HG02642 (cell line): ENCODE data around the gene BPTF.
A peak's percentile ranks its signal among the peaks of the same experiment; 100 is the strongest.
"Not testable (repeated sequence)": the region's sequence is repeated elsewhere in the genome, so short reads cannot be mapped to it uniquely, and the experiment has no call there.

ENCODE experiments used
- ATAC-seq: cut with Tn5 transposase; IDR thresholded peaks from one replicate; pipeline ENCODE4 v1.9.1; 2021; ENCODE audit warnings: mild to moderate bottlenecking; ENCODE audit not compliant: unreplicated experiment, poor library complexity

BPTF gene

DNA sequence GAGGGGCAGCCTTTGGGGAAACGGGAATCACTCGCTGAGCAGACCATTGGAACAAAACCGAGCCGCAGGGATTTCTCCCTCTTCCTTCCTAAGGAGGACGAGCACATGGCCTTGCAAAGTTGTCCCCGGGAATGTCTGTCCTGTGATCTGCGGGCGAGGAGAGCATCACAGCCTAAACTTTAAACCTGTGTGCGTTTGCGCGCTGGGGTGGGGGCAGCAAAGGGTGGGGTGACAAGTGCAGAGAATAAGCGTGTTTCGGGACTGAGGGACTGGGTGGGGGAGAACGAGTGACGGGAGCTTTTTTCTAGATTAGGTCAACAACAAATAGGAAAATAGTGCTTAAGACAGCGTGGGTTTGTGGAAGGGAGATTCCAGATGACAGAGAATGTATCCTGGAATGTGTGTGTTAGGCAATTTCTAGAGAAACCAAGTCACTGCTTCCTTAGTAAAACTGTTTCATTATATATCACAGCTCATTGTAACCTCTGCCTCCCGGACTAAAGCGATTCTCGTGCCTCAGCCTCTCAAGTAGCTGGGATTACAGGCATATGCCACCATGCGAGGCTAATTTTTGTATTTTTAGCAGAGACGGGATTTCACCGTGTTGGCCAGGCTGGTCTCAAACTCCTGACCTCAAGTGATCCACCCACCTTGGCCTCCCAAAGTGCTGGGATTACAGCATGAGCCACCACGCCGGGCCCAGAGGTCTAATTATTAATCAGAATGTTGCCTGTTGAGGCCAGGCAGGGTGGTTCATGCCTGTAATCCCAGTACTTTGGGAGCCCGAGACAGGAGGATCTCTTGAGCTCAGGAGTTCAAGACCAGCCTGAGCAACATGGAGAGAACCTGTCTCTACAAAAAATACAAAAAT lies 171.2 kb downstream of the BPTF start, which contains the start of gene C17orf58:
Gene C17orf58 (minus strand): TSS at position 169 of the 871 bp plus-strand sequence. CDS start 271 bp downstream, outside the sequence.
- ATAC-seq, result not testable (repeated sequence)

DNA sequence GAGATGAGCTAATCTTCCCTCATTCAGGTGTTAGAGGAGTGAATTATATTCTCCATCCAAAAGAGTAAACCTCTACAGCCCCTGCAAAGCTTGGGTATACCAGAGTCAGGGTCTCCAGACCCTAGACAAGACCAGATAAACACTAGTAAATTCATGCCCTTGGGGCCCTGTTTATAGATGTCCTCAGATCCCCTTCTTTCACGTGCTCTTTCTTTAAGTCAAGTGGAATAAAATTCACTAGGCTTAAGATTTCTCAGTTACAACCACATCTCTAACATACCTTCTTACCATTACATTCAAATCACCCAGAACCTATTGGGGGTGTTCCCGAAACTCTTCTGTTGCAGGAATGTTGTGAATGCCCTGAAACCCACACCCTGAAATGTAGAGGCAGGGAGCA lies 173.2 kb downstream of the BPTF start:
- ATAC-seq, result no peak

DNA sequence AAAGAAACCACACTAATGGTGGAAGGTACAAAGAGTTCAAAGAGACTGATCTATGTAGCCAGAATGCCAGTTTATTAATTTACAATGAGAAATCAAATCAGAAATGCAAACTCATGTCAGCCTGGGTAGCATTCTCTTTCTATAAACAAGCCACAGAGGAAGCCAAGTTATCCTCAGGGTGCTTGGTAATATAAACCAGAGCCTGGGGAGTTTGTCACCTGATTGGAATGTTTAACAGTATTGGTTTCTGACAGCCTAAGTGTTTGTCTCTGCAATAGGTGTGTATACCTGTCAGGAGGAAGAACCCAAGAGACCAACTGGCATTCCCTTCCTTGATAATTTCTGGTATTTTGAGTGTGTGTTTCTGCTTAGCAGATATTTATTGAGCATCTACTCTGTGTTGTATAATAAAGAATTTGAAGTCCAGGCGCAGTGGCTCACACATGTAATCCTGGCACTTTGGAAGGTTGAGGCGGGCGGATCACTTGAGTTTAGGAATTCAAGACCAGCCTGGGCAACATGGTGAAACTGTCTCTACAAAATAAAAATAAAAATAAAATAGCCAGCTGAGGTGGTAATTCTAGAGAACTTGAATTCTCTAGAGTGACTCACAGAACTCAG lies 174.1 kb downstream of the BPTF start:
- ATAC-seq, result no peak

DNA sequence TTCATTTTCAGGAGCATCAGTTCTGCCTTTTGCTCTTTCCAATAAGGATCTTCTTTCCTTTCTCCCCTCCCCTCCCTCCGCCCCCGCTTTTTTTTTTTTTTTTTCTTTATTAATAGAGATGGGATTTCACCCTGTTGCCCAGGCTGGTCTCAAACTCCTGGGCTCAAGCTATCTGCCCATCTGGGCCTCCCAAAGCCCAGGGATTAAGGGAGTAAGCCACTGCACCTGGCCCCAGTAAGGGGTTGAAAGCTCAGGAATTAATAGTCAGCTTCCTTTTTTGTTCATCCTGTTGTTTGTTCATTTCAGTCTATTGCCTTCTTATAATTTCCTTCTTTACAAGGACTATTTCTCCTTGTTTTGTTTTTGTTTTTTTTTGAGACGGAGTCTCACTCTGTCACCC lies 178.9 kb downstream of the BPTF start:
- ATAC-seq, result no peak

DNA sequence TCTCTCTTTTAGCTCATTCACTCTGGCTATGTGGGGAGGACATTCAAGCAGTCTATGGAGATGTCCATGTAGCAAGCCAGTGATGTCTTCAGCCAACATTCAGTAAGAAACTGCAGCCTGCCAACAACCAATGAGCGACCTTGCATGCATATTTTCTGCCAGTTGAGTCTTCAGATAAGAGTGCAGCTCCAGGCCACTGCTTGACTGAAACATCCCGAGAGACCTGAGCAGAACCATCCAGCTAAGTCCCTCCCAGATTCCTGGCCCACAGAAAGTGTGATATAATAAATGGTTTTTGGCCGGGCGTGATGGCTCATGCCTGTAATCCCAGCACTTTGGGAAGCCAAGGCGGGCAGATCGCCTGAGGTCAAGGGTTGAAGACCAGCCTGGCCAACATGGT lies 181.5 kb downstream of the BPTF start:
- no peak for ATAC-seq

DNA sequence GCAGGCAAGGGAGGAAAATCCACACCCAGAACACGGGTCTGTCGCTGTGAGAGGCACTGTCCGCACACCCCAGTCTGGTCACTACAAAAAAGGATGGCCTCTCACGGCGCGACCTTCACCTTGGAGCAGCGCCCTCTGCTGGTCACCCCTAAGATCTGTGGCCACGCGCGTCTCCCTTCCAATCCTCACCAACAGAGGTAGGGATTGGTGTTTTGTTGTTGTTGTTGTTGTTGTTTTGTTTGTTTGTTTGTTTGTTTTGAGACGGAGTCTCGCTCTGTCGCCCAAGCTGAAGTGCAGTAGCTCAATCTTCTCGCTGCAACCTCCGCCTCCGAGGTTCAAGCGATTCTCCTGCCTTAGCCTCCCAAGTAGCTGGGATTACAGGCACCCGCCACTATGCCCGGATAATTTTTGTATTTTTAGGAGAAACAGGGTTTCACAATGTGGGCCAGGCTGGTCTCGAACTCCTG lies 185.9 kb downstream of the BPTF start:
- ATAC-seq, result peak; percentile 75

DNA sequence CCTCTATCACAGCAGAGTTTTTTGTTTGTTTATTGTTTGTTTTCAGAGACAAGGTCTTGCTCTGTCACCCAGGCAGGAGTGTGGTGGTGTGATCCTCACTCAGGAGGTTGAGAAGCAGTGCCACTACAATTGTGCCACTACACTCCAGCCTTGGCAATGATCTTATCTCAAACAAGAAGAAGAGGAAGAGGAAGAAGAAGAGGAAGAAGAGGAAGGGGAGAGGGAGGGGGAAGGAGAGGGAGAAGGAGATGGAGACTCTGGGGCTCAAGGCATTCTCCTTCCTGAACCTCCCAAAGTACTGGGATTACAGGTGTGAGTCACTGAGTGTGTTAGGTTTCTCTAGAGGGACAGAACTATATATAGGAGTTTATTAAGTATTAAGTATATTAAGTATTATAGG lies 188.1 kb downstream of the BPTF start:
- no peak for ATAC-seq

DNA sequence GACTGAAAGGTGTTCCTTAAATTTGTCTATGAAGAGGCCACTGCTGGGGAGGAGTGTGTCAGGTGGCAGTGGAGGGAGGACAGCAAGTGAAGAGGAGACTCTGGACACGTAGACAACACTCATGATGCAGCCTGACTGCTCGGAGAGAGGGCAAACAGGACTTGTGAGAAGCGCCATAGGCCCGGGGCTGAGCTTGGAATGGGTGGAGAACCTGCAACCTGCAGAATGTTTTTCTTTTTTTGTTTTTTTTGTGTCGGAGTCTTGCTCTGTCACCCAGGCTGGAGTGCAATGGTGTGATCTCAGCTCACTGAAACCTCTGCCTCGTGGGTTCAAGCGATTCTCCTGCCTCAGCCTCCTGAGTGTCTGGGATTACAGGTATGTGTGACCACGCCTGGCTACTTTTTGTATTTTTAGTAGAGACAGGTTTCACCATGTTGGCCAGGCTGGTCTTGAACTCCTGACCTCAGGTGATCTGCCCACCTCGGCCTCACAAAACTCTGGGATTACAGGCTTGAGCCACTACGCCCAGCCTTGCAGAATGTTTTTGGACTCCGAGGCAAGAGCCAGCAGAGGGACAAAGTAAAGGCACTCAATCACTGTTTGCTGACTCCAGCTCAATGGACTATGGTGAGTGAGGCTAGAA lies 189.9 kb downstream of the BPTF start:
- ATAC-seq, result no peak

DNA sequence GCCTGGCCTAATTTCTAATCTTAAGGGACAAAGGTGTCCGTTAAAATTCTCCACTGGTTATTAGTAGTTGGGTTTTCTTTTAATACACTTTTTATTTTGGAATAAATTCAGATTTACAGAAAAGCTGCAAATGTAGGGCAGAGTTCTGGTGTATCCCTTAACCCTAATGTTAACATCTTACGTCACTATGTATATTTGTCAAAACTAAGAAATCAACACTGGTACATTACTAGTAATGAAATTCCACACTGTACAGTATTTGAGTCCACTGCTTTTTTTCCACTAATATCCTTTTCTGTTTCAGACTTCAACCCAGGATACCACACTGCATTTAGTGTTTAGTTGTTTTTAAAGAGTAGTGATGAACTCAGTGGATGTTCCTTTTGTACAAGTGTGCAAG lies 191.5 kb downstream of the BPTF start:
- ATAC-seq, result no peak

DNA sequence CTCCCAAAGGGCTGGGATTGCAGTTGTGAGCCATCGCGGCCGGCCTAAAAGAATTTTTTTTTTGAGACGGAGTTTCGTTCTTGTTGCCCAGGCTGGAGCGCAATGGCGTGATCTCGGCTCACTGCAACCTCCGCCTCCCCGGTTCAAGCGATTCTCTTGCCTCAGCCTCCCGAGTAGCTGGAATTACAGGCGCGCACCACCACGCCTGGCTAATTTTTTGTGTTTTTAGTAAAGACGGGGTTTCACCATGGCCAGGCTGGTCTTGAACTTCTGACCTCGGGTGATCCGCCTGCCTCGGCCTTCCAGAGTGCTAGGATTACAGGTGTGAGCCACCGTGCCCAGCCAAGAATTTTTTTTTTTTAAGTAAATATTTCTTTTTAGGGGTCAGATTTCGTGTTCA lies 193.2 kb downstream of the BPTF start:
- ATAC-seq, result not testable (repeated sequence)

DNA sequence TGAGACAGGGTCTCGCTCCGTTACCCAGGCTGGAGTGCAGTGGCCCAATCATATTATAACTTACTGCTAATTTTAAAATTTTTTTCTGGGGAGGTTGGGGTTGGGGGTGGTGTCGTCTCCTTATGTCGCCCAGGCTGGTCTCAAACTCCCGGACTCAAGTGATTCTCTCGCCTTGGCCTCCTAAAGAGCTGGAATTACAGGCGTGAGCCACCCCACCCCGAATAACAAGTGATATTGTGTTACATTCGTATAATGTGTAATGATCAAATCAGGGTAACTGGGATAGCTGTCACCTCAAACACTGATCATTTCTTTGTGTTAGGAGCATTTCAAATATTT lies 194.0 kb downstream of the BPTF start:
- ATAC-seq, result no peak

DNA sequence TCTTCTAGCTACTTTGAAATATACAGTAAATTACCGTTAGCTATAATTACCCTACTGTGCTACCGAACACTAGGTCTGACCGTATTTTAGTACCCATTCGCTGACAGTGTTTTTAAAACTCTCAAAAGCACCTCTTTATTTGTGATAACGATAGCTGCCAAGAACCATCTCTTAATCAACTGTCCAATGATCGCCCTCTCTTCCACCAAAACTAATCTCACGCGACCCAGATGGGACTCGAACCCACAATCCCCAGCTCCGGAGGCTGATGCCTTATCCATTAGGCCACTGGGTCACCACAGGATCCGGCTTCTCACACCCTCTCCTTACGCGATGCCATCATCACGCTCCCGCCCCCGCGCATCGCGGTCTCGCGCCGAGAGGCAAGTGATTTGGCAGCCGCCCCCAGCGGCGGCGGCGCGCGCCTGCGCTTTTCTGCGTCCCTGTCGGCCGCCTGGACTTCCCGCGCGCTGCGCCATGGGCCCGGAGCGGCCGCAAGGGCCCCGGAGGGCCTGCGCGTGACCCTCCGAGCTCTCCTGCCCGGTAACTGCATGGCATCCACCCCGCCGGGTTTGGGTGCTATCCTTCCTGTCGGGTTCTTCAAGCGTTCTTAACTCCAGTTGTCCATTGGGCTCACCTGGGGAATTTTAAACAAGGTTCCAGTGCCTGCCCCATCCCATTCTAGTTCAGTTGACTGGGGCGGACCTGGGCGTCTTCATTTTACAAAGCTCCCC lies 194.5 kb downstream of the BPTF start:
- peak; percentile 94 for ATAC-seq

DNA sequence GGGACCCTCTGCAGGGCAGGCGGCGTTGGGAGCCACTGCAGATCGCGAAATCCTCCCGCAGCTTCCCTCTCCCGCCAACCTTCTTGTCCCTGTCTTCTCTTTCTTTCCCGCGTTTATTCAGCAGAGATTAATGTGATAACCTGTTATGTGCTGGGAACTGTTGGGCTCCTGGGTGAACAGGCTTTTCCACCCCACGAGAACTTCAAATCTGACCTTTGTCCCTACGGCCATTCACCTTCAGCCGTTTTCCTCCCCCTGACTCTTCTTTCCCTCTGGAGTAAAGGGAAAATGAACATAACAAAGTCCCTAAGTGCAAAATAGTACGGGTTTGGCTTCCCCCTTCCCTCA lies 195.1 kb downstream of the BPTF start:
- no peak for ATAC-seq

DNA sequence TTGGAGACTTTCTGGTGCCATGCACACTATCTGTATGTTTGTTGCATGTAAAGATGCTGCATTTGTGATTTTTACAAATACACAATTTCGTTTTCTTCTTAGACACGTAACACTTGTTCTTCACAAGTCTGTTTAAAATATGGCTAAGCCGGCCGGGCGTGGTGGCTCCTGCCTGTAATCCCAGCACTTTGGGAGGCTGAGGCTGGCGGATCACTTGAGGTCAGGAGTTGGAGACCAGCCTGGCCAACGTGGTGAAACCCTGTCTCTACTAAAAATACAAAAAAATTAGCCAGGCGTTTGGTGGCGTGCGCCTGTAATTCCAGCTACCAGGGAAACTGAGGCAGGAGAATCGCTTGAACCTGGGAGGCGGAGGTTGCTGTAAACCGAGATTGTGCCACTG lies 195.5 kb downstream of the BPTF start:
- not testable (repeated sequence) for ATAC-seq

DNA sequence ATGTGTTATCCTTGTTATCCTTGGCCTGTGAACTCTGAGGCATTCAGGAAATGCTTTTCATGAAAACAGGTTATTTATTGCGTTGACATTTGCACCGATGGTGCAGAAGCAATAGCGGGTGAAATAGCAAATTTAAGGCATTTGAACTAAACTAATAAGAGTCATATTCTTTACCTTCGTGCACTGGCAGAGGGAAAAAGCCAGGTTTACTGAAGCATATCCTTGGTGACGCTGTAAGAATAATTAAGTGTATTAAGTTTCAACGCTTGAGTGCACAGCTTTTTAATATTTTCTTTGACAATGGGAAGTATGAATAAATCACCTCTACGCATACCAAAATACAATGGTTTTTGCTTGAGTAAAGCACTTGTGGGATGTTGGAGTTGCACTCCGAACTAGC lies 196.7 kb downstream of the BPTF start:
- no peak for ATAC-seq

DNA sequence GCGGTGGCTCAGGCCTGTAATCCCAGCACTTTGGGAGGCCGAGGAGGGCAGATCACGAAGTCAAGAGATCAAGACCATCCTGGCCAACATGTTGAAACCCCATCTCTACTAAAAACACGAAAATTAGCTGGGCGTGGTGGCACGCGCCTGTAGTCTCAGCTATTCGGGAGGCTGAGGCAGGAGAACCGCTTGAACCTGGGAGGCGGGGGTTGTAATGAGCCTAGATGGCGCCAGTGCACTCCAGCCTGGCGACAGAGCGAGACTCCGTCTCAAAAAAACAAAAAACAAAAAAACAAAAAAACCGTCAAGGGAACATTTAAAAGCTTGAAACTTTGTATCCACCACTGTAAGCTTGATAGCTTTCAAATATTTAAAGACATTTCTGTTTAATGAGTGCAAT lies 197.2 kb downstream of the BPTF start:
- not testable (repeated sequence) for ATAC-seq

DNA sequence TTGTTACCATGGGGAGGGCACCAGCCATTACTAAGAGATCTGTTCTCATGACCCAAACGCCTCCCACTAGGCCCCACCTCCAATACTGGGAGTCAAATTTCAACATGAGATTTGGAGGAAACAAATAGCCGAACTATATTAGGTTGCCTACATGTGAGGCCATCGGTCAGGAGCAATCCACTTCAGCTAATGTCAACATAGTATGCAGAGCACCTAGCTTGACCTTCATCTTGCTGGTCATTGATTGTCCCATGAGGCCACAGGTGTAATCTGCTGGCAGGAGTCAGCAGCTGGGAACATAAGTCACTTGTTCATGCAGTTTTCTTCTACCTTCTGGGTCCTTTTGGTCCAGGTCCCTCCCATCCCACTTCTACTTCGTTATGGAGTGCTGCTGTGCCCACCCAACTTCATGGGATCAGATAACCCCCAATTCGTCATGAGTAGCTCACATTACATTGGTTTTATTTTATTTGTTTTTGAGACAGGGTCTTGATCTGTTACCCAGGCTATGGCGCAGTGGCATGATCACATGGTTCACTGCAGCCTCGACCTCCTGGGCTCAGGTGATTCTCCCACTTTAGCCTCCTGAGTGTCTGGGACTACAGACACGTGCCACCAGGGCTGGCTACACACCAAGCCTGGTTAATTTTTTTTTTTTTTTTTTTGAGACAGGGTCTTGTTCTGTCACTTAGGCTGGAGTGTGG lies 204.4 kb downstream of the BPTF start:
- no peak for ATAC-seq
